Neutrophil (primary cell): ENCODE results near the gene DHRS7C.

Experiments used
- H3K27ac ChIP-seq: fragments of 200-600 bp; sonication (generic); 2 replicates; pipeline ENCODE4 v1.5.1; 2016; ENCODE audit warnings: mild to moderate bottlenecking, moderate library complexity
- H3K27me3 ChIP-seq: fragments of 200-600 bp; sonication (generic); 2 replicates; pipeline ENCODE4 v1.6.0; 2016; ENCODE audit warnings: mild to moderate bottlenecking
- H3K36me3 ChIP-seq: fragments of 200-600 bp; sonication (generic); 2 replicates; pipeline ENCODE4 v1.5.1; 2017
- H3K4me1 ChIP-seq, 2 experiments: fragments of 200-600 bp in 1 of 2; sonication (generic) in 1 of 2; 1 replicate in 1 of 2; 2 replicates in 1 of 2; pipeline versions ENCODE4 v1.5.1 to v1.6.1; 2013 to 2016; ENCODE audit warnings: low read depth in 1 of 2, low read length in 1 of 2, mild to moderate bottlenecking in 1 of 2, moderate library complexity in 1 of 2; ENCODE audit not compliant: control insufficient read depth in 1 of 2, insufficient read depth in 1 of 2
- H3K4me3 ChIP-seq, 2 experiments: fragments of 200-600 bp in 1 of 2; sonication (generic) in 1 of 2; 1 replicate in 1 of 2; 2 replicates in 1 of 2; pipeline ENCODE4 v1.5.1; 2013 to 2016; ENCODE audit warnings: low read depth in 1 of 2, low read length in 1 of 2, mild to moderate bottlenecking in 1 of 2, moderate library complexity in 1 of 2
- H3K9me3 ChIP-seq: fragments of 200-600 bp; sonication (generic); 2 replicates; pipeline ENCODE4 v1.5.1; 2016
- TF ChIP-seq, protein P1 (sequence below): fragments of 200-600 bp; sonication (generic); IDR thresholded peaks from 2 replicates; pipeline ENCODE4 v1.5.1; 2016; ENCODE audit warnings: antibody characterized with exemption

Gene DHRS7C

DNA sequence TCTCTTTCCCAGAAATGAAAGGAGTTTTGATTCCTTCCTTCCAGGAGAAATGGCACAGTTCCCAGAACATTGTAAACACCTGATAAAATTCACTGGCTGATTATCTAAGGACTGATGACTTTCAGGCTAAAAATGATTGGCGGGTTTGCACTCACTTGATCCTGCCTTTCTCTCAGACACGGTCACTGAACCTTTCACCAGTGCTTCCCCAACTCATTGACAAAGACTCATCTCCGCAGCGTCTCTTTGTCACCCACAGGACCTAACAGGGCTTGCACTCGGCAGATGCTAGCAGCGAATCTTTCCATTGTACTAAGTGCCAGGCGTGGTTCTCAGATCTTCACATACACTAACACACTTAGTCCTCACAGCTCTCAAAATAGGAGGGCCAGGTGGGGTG, 7.3 kb upstream of the DHRS7C start:
- Histone ChIP-seq H3K27me3 (peaks cover 42% of the 10 kb centered on the region), H3K9me3 (no peaks in the 10 kb centered on the region), H3K4me3 (no peak overlapping the region), H3K27ac (no peak overlapping the region), H3K36me3 (no peaks in the 10 kb centered on the region), H3K4me1 (no peaks in the 10 kb centered on the region)
- TF ChIP-seq, protein P1, sequence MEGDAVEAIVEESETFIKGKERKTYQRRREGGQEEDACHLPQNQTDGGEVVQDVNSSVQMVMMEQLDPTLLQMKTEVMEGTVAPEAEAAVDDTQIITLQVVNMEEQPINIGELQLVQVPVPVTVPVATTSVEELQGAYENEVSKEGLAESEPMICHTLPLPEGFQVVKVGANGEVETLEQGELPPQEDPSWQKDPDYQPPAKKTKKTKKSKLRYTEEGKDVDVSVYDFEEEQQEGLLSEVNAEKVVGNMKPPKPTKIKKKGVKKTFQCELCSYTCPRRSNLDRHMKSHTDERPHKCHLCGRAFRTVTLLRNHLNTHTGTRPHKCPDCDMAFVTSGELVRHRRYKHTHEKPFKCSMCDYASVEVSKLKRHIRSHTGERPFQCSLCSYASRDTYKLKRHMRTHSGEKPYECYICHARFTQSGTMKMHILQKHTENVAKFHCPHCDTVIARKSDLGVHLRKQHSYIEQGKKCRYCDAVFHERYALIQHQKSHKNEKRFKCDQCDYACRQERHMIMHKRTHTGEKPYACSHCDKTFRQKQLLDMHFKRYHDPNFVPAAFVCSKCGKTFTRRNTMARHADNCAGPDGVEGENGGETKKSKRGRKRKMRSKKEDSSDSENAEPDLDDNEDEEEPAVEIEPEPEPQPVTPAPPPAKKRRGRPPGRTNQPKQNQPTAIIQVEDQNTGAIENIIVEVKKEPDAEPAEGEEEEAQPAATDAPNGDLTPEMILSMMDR: no peak

DNA sequence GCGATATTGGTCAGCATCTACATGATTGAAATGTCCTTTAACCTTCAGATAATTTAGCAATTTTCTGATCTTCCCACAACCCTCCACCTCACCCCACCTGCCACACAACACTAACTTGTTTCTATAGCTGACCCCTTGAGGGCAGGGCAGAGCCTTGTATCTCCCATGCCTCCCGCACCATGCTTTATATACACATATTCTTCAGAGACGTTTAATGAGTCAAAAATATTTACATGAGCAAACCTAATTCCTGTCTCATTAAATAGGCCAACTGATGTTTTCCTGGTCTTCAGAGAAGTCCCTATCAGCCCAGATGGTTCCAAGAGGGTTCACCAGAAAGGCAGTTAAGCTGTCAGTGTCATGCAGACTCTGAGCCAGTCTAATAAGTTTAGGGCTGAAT, 6.6 kb upstream of the DHRS7C start:
- no peak overlapping the region for H3K27ac ChIP-seq
- TF ChIP-seq, protein P1: no peak
- H3K4me1 ChIP-seq: no peaks in the 10 kb centered on the region
- no peaks in the 10 kb centered on the region for H3K9me3 ChIP-seq
- peaks cover 39% of the 10 kb centered on the region for H3K27me3 ChIP-seq
- H3K36me3 ChIP-seq: no peaks in the 10 kb centered on the region
- H3K4me3 ChIP-seq: no peak overlapping the region

DNA sequence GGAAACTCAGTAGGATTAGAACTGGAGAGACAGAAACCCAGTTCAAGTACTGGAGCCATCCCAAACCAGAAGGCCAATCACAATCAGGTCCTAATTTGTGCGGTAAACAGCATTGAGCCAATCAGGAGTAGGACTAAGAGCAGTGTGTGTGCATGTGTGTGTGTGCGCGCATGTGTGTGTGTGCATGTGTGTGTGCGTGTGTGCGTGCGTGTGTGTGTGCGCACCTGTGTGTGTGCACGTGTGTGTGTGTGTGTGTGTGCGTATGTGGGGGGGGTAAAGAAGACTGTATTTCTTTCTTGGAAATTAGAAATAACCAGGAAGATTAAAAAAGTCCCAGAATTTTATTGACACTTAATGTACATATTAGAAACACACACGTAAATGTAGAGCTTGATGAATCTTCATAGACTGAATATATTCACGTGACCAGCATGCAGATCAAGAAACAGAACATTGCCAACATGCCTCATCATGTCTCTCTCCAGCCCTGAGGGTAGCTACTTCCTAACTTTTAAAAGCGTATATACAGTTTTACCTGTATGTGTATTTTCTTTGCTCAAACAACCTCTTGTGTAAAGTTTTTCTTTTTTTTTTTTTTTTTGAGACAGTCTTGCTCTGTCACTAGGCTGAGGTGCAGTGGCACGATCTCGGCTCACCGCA, 919 bp upstream of the DHRS7C start:
- H3K36me3 ChIP-seq: no peaks in the 10 kb centered on the region
- H3K4me3 ChIP-seq: no peak overlapping the region
- H3K4me1 ChIP-seq: no peaks in the 10 kb centered on the region
- TF ChIP-seq, protein P1: no peak
- no peaks in the 10 kb centered on the region for H3K9me3 ChIP-seq
- H3K27me3 ChIP-seq: peaks cover 10% of the 10 kb centered on the region
- H3K27ac ChIP-seq: no peak overlapping the region

DNA sequence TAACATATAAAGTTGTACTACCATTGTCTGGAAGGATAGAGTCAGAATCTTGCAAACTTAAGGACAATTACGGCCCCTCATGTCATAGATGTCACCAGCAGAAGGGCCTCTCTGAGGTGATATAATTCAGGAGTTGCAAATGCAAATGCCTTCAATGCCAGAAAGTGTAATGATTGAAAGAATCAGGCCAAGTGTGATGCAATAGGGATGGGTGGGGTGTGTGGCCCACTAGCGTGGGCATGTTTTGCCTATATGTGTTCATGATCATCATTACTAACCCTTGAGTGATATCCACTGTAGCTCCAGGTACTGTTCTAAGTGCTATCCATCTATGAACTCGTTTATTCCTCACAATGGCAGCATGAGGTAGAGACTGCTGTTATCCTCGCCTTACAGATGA, 1.1 kb downstream of the DHRS7C start:
- TF ChIP-seq, protein P1: no peak
- no peaks in the 10 kb centered on the region for H3K4me1 ChIP-seq
- H3K4me3 ChIP-seq: no peak overlapping the region

DNA sequence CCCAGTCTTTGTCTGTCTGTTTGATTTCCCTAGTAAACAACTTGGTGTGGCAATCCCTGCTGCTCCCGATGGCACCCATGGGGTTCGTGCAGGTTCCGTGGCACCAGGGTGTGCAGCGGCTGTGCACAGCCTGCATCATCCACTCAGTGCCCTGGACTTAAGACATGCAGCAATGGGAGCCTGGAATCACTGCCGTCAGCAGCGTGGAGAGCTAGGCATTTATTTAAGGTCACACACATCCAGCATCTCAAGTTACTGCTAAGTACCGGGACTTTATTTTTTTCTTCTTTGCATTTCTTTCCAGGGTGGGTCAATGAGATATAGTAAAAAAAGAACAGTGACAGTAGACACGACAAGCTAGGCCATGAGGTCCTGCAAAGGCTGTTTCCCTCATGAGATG, 2.8 kb downstream of the DHRS7C start:
- Histone ChIP-seq H3K27me3 (peaks cover 7% of the 10 kb centered on the region), H3K36me3 (no peaks in the 10 kb centered on the region), H3K4me1 (no peaks in the 10 kb centered on the region), H3K9me3 (no peaks in the 10 kb centered on the region), H3K4me3 (no peak overlapping the region), H3K27ac (no peak overlapping the region)
- TF ChIP-seq, protein P1: no peak

More for the DNA sequence above, 1.1 kb downstream of the DHRS7C start:
- H3K36me3 ChIP-seq: no peaks in the 10 kb centered on the region
- H3K9me3 ChIP-seq: no peaks in the 10 kb centered on the region
- H3K27ac ChIP-seq: no peak overlapping the region
- peaks cover 10% of the 10 kb centered on the region for H3K27me3 ChIP-seq
